ENCODE results near the gene ARHGAP15. TPM values are rescaled to one million over a fixed set of nuclear protein-coding genes. Genes with fewer than 3 reads are reported as not detected.

ARHGAP15 gene
- polyA plus RNA-seq (2012; ENCODE audit: insufficient read depth, insufficient read length, low read depth), result 1.9 TPM

- Histone ChIP-seq H3K27me3 (no peaks in the 10 kb centered on the region), H3K36me3 (no peaks in the 10 kb centered on the region), H3K9me3 (no peaks in the 10 kb centered on the region), H3K4me1 (no peaks in the 10 kb centered on the region), H3K4me3 (ENCODE audit: low read depth, low read length) (no peak within 1 kb of the TSS)
- DNase-seq, result peak; percentile 9
- TF ChIP-seq, protein P1, sequence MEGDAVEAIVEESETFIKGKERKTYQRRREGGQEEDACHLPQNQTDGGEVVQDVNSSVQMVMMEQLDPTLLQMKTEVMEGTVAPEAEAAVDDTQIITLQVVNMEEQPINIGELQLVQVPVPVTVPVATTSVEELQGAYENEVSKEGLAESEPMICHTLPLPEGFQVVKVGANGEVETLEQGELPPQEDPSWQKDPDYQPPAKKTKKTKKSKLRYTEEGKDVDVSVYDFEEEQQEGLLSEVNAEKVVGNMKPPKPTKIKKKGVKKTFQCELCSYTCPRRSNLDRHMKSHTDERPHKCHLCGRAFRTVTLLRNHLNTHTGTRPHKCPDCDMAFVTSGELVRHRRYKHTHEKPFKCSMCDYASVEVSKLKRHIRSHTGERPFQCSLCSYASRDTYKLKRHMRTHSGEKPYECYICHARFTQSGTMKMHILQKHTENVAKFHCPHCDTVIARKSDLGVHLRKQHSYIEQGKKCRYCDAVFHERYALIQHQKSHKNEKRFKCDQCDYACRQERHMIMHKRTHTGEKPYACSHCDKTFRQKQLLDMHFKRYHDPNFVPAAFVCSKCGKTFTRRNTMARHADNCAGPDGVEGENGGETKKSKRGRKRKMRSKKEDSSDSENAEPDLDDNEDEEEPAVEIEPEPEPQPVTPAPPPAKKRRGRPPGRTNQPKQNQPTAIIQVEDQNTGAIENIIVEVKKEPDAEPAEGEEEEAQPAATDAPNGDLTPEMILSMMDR (IDR thresholded peaks at IDR 0.05; ENCODE audit: low read depth, low read length), result no peak
These were observed at the start of gene ARHGAP15 for GRCh38 chr2:143128681-143129580. ARHGAP15 (plus strand) TSS chr2:143129419.

DNA sequence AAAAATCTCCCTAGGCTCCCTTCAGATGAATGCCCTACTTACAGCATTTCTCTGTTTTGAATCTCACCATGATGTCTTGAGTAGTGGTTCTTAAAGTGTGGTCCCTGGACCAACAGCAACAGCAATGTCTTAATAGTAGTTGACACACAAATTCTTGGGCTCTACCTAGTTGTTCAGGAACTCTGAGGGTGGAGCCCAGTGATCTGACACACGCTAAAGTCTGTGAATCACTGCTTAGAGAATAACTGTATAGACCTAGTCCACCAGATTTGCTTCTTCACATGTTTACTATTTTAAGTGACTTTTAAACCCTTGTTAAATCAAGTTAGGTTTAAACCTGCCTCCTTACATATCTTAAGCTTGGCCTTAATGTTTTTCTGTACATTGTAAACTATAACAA lies 47.6 kb upstream of the ARHGAP15 start:
- TF ChIP-seq, protein P1 (IDR thresholded peaks at IDR 0.05; ENCODE audit: low read depth, low read length), result no peak
- DNase-seq, result no peak
- H3K27me3 ChIP-seq, result no peaks in the 10 kb centered on the region
- H3K4me3 ChIP-seq (ENCODE audit: low read depth, low read length), result no peak overlapping the region
- H3K9me3 ChIP-seq, result no peaks in the 10 kb centered on the region
- no peaks in the 10 kb centered on the region for H3K36me3 ChIP-seq
- no peaks in the 10 kb centered on the region for H3K4me1 ChIP-seq

DNA sequence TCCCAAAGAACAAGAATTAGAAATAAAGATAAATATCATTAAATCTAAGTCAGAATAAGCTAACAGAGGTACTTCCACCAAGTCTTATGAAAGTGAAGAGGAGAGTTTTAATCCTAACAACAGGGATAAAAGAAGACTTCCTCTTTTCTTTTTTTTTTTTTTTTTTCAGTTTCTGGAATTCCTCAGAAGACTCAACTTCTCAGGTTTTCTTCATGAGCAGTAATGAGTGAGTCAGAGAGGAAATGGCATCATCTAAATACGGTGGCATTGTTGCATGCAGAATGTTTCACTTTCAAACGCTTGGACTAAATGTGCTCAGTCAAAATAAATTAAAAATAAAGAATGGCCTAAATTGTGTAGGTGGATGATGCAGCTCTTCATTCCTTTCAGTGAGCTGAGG lies 45.6 kb upstream of the ARHGAP15 start:
- no peak for DNase-seq
- H3K9me3 ChIP-seq, result no peaks in the 10 kb centered on the region
- no peaks in the 10 kb centered on the region for H3K27me3 ChIP-seq
- H3K4me3 ChIP-seq (ENCODE audit: low read depth, low read length), result no peak overlapping the region
- TF ChIP-seq, protein P1 (IDR thresholded peaks at IDR 0.05; ENCODE audit: low read depth, low read length), result no peak
- H3K4me1 ChIP-seq, result no peaks in the 10 kb centered on the region
- H3K36me3 ChIP-seq, result no peaks in the 10 kb centered on the region

DNA sequence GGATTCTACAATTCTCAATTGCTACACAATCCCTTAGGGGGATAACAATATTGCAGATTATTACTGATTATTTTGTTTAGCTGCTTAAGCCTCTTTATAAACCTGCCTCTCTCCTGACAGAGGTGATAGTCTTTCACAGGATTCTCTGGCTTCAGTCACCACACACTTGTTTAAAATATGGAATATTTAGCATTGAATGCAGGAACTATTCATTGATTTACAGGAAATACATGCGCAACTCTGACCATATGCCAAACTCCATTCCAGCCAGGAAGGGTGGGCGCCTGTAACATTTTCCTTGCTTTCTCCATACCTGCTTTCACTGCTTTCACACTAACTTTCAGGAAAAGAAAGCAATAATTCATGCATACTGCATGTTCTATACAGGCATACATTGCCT lies 44.8 kb upstream of the ARHGAP15 start:
- Histone ChIP-seq H3K4me3 (ENCODE audit: low read depth, low read length) (no peak overlapping the region), H3K36me3 (no peaks in the 10 kb centered on the region), H3K9me3 (no peaks in the 10 kb centered on the region), H3K27me3 (no peaks in the 10 kb centered on the region), H3K4me1 (no peaks in the 10 kb centered on the region)
- DNase-seq, result no peak
- TF ChIP-seq, protein P1 (IDR thresholded peaks at IDR 0.05; ENCODE audit: low read depth, low read length), result no peak

DNA sequence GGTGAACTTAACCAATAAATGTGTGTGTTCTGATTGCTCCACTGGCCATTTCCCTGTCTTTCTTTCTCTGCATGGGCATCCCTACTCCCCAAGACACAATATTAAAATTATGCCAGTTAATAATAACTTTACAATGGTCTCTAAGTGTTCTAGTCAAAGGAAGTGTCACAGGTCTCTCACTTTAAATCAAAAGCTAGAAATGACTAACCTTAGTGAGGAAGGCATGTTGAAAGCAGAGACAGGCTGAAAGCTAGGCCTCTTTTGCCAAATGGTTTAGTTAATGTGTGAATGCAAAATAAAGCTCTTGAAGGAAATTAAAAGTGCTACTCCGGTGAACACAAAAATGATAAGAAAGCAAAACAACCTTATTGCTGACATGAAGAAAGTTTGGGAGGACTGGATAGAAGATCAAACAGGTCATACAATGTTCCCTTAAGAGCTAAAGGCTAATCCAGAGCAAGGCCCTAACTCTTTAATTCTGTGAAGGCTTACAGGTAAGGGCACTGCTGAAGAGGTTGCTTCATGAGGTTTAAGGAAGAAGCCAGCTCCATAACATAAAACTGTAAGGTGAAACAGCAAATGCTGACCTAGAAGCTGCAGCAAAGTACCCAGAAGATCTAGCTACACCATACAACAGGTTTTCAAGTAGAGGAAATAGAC lies 44.0 kb upstream of the ARHGAP15 start:
- H3K4me3 ChIP-seq (ENCODE audit: low read depth, low read length), result no peak overlapping the region
- H3K9me3 ChIP-seq, result no peaks in the 10 kb centered on the region
- no peaks in the 10 kb centered on the region for H3K36me3 ChIP-seq
- no peaks in the 10 kb centered on the region for H3K27me3 ChIP-seq
- DNase-seq, result no peak
- no peaks in the 10 kb centered on the region for H3K4me1 ChIP-seq
- TF ChIP-seq, protein P1 (IDR thresholded peaks at IDR 0.05; ENCODE audit: low read depth, low read length), result no peak

- Histone ChIP-seq H3K9me3 (no peaks in the 10 kb centered on the region), H3K4me3 (ENCODE audit: low read depth, low read length) (no peak overlapping the region), H3K36me3 (no peaks in the 10 kb centered on the region), H3K4me1 (no peaks in the 10 kb centered on the region), H3K27me3 (no peaks in the 10 kb centered on the region)
- TF ChIP-seq, protein P1 (IDR thresholded peaks at IDR 0.05; ENCODE audit: low read depth, low read length), result no peak
- DNase-seq, result no peak
These were observed 42.2 kb upstream of the ARHGAP15 start for GRCh38 chr2:143087033-143087432.
